Parathyroid adenoma (tissue), 2 donors: Measurements from ENCODE around the gene SNX2.

Experiments
- H2AFZ ChIP-seq: fragments of 300-600 bp; sonication (generic); one replicate; pipeline ENCODE4 v1.7.0; 2017; ENCODE audit warnings: antibody characterized with exemption, mild to moderate bottlenecking
- H3K27ac ChIP-seq: fragments of 300-600 bp; sonication (generic); one replicate; pipeline ENCODE4 v1.7.0; 2017
- H3K27me3 ChIP-seq: fragments of 300-600 bp; sonication (generic); one replicate; pipeline ENCODE4 v1.7.0; 2017; ENCODE audit warnings: low read length; ENCODE audit not compliant: control insufficient read depth, insufficient read depth
- H3K36me3 ChIP-seq: fragments of 300-600 bp; sonication (generic); one replicate; pipeline ENCODE4 v1.7.0; 2017; ENCODE audit warnings: low read length; ENCODE audit not compliant: control insufficient read depth, insufficient read depth
- H3K4me1 ChIP-seq: fragments of 300-600 bp; sonication (generic); one replicate; pipeline ENCODE4 v1.7.0; 2017; ENCODE audit warnings: control low read depth
- H3K4me2 ChIP-seq: fragments of 300-600 bp; sonication (generic); one replicate; pipeline ENCODE4 v1.7.0; 2017; ENCODE audit warnings: low read length
- H3K4me3 ChIP-seq: fragments of 300-600 bp; sonication (generic); one replicate; pipeline ENCODE4 v1.7.0; 2017; ENCODE audit warnings: low read depth, low read length
- H3K79me2 ChIP-seq: fragments of 300-600 bp; sonication (generic); one replicate; pipeline ENCODE4 v1.7.0; 2017; ENCODE audit warnings: control low read depth
- H3K9ac ChIP-seq: fragments of 300-600 bp; sonication (generic); one replicate; pipeline ENCODE4 v1.7.0; 2017; ENCODE audit warnings: mild to moderate bottlenecking
- H3K9me3 ChIP-seq: fragments of 300-600 bp; sonication (generic); one replicate; pipeline ENCODE4 v1.7.0; 2017; ENCODE audit warnings: low read length; ENCODE audit not compliant: control insufficient read depth
- TF ChIP-seq, protein P1 (sequence below): fragments of 300-600 bp; sonication (generic); IDR thresholded peaks from one replicate; pipeline ENCODE4 v1.7.0; 2017; ENCODE audit warnings: antibody characterized with exemption, mild to moderate bottlenecking
- donor health status: primary hyperparathyroidism.

The SNX2 gene

GRCh38 chr5:122842016-122842580, 67.2 kb downstream of the SNX2 start:
- TF ChIP-seq, protein P1, sequence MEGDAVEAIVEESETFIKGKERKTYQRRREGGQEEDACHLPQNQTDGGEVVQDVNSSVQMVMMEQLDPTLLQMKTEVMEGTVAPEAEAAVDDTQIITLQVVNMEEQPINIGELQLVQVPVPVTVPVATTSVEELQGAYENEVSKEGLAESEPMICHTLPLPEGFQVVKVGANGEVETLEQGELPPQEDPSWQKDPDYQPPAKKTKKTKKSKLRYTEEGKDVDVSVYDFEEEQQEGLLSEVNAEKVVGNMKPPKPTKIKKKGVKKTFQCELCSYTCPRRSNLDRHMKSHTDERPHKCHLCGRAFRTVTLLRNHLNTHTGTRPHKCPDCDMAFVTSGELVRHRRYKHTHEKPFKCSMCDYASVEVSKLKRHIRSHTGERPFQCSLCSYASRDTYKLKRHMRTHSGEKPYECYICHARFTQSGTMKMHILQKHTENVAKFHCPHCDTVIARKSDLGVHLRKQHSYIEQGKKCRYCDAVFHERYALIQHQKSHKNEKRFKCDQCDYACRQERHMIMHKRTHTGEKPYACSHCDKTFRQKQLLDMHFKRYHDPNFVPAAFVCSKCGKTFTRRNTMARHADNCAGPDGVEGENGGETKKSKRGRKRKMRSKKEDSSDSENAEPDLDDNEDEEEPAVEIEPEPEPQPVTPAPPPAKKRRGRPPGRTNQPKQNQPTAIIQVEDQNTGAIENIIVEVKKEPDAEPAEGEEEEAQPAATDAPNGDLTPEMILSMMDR: no peak

GRCh38 chr5:122844136-122844909, 69.4 kb downstream of the SNX2 start:
- Histone ChIP-seq H3K36me3 (no peaks in the 10 kb centered on the region), H3K9ac (no peak overlapping the region), H3K4me1 (peaks cover 7% of the 10 kb centered on the region), H3K27ac (peak overlapping the region; percentile 81), H3K79me2 (peaks cover 9% of the 10 kb centered on the region), H3K9me3 (no peaks in the 10 kb centered on the region), H2AFZ (peak overlapping the region; percentile 92), H3K4me3 (peak overlapping the region; percentile 74), H3K4me2 (peak overlapping the region; percentile 89), H3K27me3 (no peaks in the 10 kb centered on the region)
- TF ChIP-seq, protein P1: no peak

More at GRCh38 chr5:122842016-122842580, 67.2 kb downstream of the SNX2 start:
- Histone ChIP-seq H3K36me3 (no peaks in the 10 kb centered on the region), H3K9ac (no peak overlapping the region), H3K27ac (no peak overlapping the region), H3K27me3 (no peaks in the 10 kb centered on the region), H3K4me1 (peaks cover 7% of the 10 kb centered on the region), H3K4me3 (no peak overlapping the region), H3K4me2 (no peak overlapping the region), H2AFZ (no peak overlapping the region), H3K9me3 (no peaks in the 10 kb centered on the region), H3K79me2 (peaks cover 3% of the 10 kb centered on the region)

DNA sequence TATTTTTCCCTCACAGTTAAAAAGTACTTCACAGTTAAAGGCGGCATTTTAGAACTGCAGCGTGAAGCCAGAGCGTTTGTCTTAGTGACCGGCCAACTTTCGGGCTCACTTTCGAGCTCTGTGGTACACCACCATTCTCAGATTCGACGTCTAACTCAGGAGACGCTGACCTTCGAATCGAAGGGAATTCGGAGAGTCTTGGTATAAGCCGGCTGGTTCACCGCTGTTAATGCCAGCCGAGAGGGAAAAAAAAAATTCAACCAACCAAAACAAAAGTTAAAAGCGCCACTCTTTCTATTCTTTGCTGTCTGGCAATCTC, 70.0 kb downstream of the SNX2 start:
- peak overlapping the region; percentile 89 for H3K4me2 ChIP-seq
- H3K9me3 ChIP-seq: no peaks in the 10 kb centered on the region
- H3K79me2 ChIP-seq: peaks cover 9% of the 10 kb centered on the region
- TF ChIP-seq, protein P1: no peak
- peak overlapping the region; percentile 9 for H3K9ac ChIP-seq
- peak overlapping the region; percentile 81 for H3K27ac ChIP-seq
- H3K4me1 ChIP-seq: peaks cover 7% of the 10 kb centered on the region
- H2AFZ ChIP-seq: peak overlapping the region; percentile 92
- H3K27me3 ChIP-seq: no peaks in the 10 kb centered on the region
- peak overlapping the region; percentile 74 for H3K4me3 ChIP-seq
- no peaks in the 10 kb centered on the region for H3K36me3 ChIP-seq

GRCh38 chr5:122845229-122846050, 70.6 kb downstream of the SNX2 start, which contains the start of gene SNX24:
Gene SNX24 (plus strand): TSS chr5:122845613. CDS start chr5:122845634, 21 bp downstream.
- Histone ChIP-seq H3K79me2 (peaks cover 11% of the 10 kb centered on the region), H2AFZ (peak within 1 kb of the TSS; percentile 95), H3K27me3 (no peaks in the 10 kb centered on the region), H3K9me3 (no peaks in the 10 kb centered on the region), H3K27ac (peak within 1 kb of the TSS; percentile 81), H3K4me2 (peak within 1 kb of the TSS; percentile 89), H3K9ac (peak within 1 kb of the TSS; percentile 77), H3K4me3 (peak within 1 kb of the TSS; percentile 84), H3K36me3 (no peaks in the 10 kb centered on the region), H3K4me1 (peaks cover 7% of the 10 kb centered on the region)
- TF ChIP-seq, protein P1: no peak
